ENCODE results near the gene TXNRD2.

- TF ChIP-seq, protein P1, sequence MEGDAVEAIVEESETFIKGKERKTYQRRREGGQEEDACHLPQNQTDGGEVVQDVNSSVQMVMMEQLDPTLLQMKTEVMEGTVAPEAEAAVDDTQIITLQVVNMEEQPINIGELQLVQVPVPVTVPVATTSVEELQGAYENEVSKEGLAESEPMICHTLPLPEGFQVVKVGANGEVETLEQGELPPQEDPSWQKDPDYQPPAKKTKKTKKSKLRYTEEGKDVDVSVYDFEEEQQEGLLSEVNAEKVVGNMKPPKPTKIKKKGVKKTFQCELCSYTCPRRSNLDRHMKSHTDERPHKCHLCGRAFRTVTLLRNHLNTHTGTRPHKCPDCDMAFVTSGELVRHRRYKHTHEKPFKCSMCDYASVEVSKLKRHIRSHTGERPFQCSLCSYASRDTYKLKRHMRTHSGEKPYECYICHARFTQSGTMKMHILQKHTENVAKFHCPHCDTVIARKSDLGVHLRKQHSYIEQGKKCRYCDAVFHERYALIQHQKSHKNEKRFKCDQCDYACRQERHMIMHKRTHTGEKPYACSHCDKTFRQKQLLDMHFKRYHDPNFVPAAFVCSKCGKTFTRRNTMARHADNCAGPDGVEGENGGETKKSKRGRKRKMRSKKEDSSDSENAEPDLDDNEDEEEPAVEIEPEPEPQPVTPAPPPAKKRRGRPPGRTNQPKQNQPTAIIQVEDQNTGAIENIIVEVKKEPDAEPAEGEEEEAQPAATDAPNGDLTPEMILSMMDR (conservative IDR thresholded peaks at IDR 0.05; ENCODE audit: low read depth, low read length), result no peak
- no peak for TF ChIP-seq ELK1 (IDR thresholded peaks at IDR 0.05; ENCODE audit: borderline replicate concordance, low read depth, low read length)
- TF ChIP-seq POLR2A (IDR thresholded peaks at IDR 0.05; ENCODE audit: low read depth, low read length), result no peak
- TF ChIP-seq SMC3 (IDR thresholded peaks at IDR 0.05; ENCODE audit: low read depth, low read length), result no peak
- TF ChIP-seq MXI1 (IDR thresholded peaks at IDR 0.05; ENCODE audit: borderline replicate concordance, low read depth, low read length), result no peak
- no peak for TF ChIP-seq RAD21 (IDR thresholded peaks at IDR 0.05; ENCODE audit: low read length)
These were observed 97.7 kb downstream of the TXNRD2 start for GRCh38 chr22:19843857-19844376.

Data from IMR-90 (cell line).